Activated CD4-positive, alpha-beta T cell treated with anti-CD3 and anti-CD28 coated beads, Interleukin-2, Interleukin-4, amounts not matched to agents 100 ng/mL and 50 ng/mL, durations not matched to agents 16 hours and 8 hours (primary cell): ENCODE data around the gene TINAGL1.

Source experiments
- DNase-seq: peaks from one replicate; pipeline ENCODE4 v3.0.0-alpha.2; 2020; ENCODE audit warnings: low spot score

The TINAGL1 gene

DNA sequence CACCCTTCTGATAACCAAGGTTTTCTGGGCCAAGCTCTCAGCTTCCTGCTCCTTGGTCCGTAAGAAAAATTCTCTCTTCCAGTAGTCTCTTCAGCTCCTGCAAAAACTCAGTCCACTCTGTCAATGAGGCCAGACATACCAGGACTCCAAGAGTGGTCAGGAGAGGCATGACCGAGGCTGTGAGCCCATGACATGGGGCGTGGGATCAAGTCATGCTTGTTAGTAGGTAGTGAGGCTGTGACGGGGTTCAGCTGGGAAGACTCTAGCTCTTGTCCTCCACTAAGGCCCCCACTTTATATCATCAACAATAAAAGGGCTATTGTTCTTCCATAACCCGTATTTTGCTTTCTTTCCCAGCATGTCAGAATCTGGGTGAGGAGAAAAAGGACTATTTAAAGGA lies 31.0 kb downstream of the TINAGL1 start:
- no peak for DNase-seq

DNA sequence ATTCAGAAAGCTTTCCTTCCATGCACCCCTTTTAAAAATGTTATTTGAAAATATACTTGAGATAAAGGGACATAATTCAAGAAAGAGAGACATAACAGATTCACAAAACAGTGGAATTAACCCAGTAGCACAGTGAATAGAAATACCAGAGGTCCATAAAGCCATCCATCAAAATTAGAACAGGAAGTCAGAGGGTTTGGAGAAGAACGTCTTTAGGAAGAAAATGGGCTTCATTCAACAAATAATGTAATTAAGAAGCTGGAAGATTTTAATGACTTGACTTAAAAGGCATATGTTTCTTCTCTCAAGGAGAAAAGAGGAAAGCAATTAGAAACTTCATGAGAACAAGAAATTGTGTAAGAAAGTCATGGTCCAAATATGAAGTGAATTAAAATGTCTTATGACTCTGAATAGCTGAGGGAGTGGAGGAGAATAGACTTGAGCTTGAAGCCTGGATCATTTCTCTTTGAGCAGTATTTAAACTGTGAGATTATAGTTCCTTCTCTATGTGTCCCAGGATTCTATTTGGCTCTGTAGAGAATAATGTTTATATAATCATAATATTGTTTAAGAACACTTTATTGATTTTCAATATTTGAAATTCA lies 33.3 kb downstream of the TINAGL1 start:
- no peak for DNase-seq

DNA sequence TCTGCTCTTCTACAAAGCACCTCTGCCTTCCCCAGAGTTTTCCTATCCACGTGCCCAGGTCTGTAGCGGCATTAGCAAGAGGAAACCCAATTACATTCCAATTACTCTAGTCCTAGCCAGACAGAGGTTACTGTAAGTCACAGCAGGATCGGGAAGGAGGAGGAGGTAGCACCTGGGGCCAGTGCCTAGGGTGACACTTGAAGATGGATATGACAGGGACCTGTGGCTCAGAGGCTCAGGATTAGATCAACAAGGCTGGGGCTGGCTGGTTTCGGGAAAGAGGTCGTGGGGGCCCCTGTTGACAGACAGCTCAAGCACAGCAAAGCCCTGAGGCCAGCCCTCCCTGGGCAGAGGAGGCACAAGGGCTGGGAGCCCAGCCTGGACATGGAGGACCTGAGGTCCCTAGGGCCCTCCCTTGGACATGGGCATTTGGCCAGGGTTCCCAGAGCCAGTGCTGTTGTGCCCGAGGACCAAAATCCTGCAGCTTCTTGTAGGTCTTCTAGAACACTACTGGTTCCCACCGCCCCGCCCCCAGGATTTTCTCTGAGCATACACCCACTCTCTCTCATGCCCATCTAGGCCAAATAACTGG lies 38.2 kb downstream of the TINAGL1 start:
- DNase-seq: no peak

GRCh38 chr1:31615414-31615813 lies 39.1 kb downstream of the TINAGL1 start:
- DNase-seq: no peak

- DNase-seq: no peak
Observed at GRCh38 chr1:31615939-31616338, 39.6 kb downstream of the TINAGL1 start.

DNA sequence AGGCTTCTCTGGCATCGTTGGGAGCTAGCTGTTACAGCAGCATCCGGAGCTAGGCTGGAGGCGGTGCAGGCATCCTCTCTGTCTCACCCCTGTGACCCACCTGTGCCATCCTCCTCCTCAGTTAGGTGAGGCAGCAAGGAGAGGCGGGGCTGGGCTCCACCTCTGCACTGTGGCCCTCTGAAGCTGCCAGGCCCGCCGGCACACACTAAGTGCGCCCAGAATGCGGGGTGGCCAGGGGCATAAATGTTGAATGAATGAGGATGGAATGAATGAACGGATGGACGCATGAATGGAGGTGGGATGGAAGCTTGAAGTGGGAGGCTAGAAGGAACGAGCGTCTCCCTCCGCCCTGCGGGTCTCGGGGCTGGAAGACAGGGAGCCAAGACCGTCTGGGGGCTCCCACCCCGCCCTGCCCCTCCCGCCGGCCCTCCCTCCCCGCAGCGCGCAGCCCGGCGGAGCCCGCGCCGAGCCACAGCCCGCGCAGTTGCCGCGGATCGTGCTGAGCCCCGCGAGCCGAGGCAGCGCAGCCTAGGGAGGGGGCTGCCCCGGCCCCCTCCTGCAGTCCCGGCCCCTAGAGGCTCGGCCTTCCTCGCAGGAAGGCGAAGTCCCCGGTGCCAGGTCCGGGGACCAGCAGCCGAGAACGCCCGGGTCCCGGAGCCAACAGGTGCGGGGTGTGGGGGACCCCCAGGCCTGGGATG lies 41.1 kb downstream of the TINAGL1 start, which contains the start of gene HCRTR1:
TSS of gene HCRTR1 (plus strand) at position 472 of the 698 bp plus-strand sequence. CDS start 1,504 bp downstream, outside the sequence.
- DNase-seq: no peak

DNA sequence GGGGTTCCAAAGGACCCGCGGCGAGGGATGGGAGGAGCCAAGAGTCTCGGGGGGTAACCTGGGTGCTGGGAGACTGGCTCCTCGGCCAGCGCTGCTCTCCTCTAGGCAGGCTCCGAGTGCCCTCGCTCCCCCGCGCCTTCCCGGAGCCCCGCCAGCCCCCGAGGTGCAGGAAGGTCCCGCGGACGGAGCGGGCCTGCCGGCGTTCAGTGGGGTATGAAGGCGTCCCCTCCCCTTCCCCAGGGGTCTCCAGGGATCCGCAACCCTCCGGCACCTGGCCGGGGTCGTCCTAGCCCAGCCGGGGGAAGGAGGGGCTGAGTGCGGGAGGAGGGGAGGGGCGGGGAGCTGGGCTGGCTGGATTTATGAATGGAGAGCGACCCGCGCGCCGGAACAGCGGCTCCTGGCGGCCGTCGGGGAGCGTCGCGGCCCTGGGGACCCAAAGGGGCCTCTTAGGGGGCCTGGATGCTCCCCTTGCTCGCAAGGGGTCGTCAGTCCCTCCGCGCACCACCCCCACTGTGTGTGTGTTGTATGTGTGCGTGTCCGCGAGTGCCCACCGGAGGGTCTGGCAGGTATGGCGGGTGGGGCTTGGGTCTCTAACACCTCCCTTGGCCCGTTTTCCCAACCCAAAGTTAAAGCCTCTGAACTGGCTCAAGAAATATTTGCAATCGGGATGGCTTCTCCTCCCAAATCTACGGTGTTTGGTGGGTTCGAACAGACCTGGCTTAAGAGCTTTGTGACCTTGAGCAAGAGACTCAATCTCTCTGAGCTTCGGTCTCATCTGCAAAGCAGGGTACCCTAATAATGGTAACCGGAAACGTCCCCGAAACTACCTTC lies 41.8 kb downstream of the TINAGL1 start:
- peak; percentile 28 for DNase-seq

GRCh38 chr1:31618916-31619846 lies 42.9 kb downstream of the TINAGL1 start:
- no peak for DNase-seq

DNA sequence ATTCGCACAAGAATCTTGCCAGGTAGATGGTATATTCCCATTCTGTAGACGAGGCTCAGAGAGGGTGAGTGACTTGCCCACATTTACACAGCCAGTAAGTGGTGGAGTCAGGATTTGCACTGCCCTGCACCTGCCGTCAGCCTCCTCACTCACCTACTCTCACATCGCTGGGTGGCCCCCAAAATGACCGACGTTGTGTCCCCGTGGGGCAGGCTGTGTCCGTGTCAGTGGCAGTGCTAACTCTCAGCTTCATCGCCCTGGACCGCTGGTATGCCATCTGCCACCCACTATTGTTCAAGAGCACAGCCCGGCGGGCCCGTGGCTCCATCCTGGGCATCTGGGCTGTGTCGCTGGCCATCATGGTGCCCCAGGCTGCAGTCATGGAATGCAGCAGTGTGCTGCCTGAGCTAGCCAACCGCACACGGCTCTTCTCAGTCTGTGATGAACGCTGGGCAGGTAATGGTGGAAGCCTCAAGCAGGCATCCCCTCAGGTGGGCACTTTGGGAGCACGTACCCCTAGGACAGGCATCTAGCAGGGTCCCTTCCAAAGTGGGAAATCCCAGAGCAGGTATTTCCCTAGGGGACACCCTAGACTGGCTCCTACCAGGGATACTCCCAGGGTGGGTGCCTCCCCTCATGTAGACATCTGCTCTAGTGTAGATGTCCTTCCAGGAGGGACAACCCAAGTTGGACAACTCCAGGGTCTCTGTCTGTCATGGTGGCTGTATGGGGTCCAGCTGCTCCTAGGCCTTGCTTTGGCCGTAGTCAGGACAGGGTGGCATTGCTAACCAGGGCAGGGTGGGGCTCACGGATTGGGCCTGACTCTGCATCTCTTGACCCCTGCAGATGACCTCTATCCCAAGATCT lies 44.5 kb downstream of the TINAGL1 start:
- DNase-seq: no peak

GRCh38 chr1:31621498-31621820 lies 45.1 kb downstream of the TINAGL1 start:
- DNase-seq: no peak

GRCh38 chr1:31621847-31622730 lies 45.8 kb downstream of the TINAGL1 start:
- no peak for DNase-seq

DNA sequence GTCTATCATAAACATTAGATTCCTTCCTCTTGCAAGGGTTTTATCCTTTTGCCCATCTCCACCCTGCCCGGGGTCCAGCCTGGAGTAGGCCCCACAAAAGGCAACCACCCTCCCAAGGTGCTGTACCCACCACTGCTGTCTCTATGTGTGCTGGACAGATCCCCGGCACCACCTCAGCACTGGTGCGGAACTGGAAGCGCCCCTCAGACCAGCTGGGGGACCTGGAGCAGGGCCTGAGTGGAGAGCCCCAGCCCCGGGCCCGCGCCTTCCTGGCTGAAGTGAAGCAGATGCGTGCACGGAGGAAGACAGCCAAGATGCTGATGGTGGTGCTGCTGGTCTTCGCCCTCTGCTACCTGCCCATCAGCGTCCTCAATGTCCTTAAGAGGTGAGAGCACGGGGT lies 47.0 kb downstream of the TINAGL1 start:
- DNase-seq: no peak

DNA sequence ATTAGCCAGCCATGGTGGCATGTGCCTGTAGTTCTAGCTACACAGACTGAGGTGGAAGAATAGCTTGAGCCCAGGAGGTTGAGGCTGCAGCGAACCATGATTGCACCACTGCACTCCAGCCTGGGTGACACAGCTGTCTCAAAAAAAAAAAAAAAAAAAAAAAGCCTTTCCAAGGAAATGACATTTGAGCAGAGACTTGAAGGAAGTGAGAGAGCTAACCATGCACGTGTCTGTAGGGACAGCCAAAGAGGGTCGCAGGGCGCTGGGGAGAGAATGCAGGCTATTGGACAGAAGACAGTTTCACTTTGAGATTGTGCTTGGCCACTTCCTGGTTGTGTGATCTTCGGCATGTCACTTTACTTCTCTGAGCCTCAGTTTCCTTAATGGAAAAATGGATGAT lies 48.0 kb downstream of the TINAGL1 start:
- DNase-seq: no peak

GRCh38 chr1:31624731-31625514 lies 48.6 kb downstream of the TINAGL1 start:
- DNase-seq: no peak

DNA sequence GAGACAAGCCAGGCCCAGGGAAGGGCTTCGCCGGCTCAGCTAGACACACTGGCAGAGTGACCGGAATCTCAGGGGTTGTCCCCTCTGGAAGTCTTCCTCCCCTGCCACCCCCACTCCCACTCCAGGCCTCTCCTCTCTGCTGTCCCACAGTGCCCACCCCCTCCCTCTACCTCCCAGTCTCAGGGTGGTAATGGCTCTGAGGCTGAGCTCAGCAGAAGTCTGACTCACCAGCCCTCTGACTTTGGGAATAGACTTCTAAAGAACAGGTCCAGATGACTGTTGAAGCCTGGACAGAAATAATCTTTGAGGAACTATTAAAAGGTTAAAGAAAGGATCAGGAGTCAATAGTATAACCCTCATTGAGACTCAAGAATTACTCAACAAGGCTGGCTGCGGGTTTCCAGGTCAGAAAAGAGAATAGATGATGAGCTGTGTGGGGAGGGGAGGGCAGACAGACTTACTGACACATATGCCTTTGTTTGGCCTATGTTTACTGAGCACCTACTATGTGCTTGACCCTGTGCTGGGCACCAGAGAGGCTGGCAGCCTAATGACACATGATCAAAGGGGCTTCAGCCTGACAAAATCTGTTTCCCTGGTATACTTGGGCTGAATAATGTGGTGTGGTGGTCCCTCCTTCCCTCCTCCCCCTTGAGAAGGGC lies 49.4 kb downstream of the TINAGL1 start:
- no peak for DNase-seq

- no peak for DNase-seq
Observed at GRCh38 chr1:31626223-31627207, 50.2 kb downstream of the TINAGL1 start.
